HEK293 (cell line): ENCODE results near the gene SFRP5.

Experiments
- CTCF ChIA-PET: fragments of 350-600 bp; formaldehyde crosslinking; extraction: SDS; loops from one replicate; lab custom pipeline; 2021; ENCODE audit warnings: antibody characterized with exemption; lab: Yijun Ruan, JAX
- POLR2A ChIA-PET: fragments of 300-600 bp; formaldehyde crosslinking; extraction: SDS; loops from one replicate; lab custom pipeline; 2020; ENCODE audit warnings: antibody characterized with exemption, inconsistent platforms; lab: Yijun Ruan, JAX
- H3K27ac ChIP-seq: fragments of 200-500 bp; sonication (Bioruptor generic); 2 replicates; pipeline ENCODE4 v1.5.1; 2014; ENCODE audit warnings: low read depth, low read length, control low read depth, inconsistent platforms; ENCODE audit errors: extremely low read depth
- H3K36me3 ChIP-seq, 2 experiments: fragments of 200-500 bp in 1 of 2; sonication (Bioruptor generic) in 1 of 2; 1 replicate in 1 of 2; 2 replicates in 1 of 2; pipeline ENCODE4 v1.5.1; 2014 to 2017; ENCODE audit warnings: inconsistent platforms in 2 of 2, low read length in 2 of 2; ENCODE audit not compliant: control insufficient read depth in 2 of 2, insufficient read depth in 1 of 2
- H3K4me1 ChIP-seq: fragments of 200-500 bp; sonication (Bioruptor generic); 2 replicates; pipeline ENCODE4 v1.5.1; 2014; ENCODE audit warnings: mild to moderate bottlenecking, low read length, inconsistent platforms; ENCODE audit not compliant: control insufficient read depth, insufficient read depth
- H3K4me3 ChIP-seq: 2 replicates; pipeline ENCODE4 v1.5.1; 2011; ENCODE audit warnings: low read depth, mild to moderate bottlenecking, control low read depth, low read length, moderate library complexity
- H3K9me3 ChIP-seq: fragments of 200-500 bp; sonication (Bioruptor generic); 2 replicates; pipeline ENCODE4 v1.5.1; 2014; ENCODE audit warnings: low read depth, low read length, inconsistent platforms; ENCODE audit not compliant: control insufficient read depth, insufficient read depth
- BCL11B ChIP-seq: fragments of 450-650 bp; formaldehyde crosslinking; IDR thresholded peaks from 2 replicates; pipeline ENCODE4 v1.5.1; 2016; ENCODE audit warnings: low read depth, missing biosample characterization, missing genetic modification characterization
- GLIS2 ChIP-seq: fragments of 450-650 bp; formaldehyde crosslinking; IDR thresholded peaks from 2 replicates; pipeline ENCODE4 v1.5.1; 2016; ENCODE audit warnings: missing biosample characterization, missing genetic modification characterization
- SP3 ChIP-seq: fragments of 450-650 bp; formaldehyde crosslinking; IDR thresholded peaks from 2 replicates; pipeline ENCODE4 v1.5.1; 2016; ENCODE audit warnings: missing biosample characterization, missing genetic modification characterization
- WT1 ChIP-seq: fragments of 450-650 bp; formaldehyde crosslinking; IDR thresholded peaks from 2 replicates; pipeline ENCODE4 v1.5.1; 2016; ENCODE audit warnings: missing biosample characterization, missing genetic modification characterization
- ZBTB17 ChIP-seq: fragments of 450-650 bp; formaldehyde crosslinking; IDR thresholded peaks from 2 replicates; pipeline ENCODE4 v1.5.1; 2016; ENCODE audit warnings: missing biosample characterization, missing genetic modification characterization
- ZBTB48 ChIP-seq: fragments of 450-650 bp; formaldehyde crosslinking; IDR thresholded peaks from 2 replicates; pipeline ENCODE4 v1.5.1; 2016; ENCODE audit warnings: missing biosample characterization, missing genetic modification characterization
- ZIC2 ChIP-seq: fragments of 450-650 bp; formaldehyde crosslinking; IDR thresholded peaks from 2 replicates; pipeline ENCODE4 v1.5.1; 2016; ENCODE audit warnings: missing biosample characterization, missing genetic modification characterization
- ZNF155 ChIP-seq: fragments of 450-650 bp; formaldehyde crosslinking; IDR thresholded peaks from 2 replicates; pipeline ENCODE4 v1.5.1; 2016; ENCODE audit warnings: missing biosample characterization, missing genetic modification characterization
- ZNF214 ChIP-seq: fragments of 450-650 bp; formaldehyde crosslinking; IDR thresholded peaks from 2 replicates; pipeline ENCODE4 v1.5.1; 2017; ENCODE audit warnings: missing biosample characterization, mild to moderate bottlenecking, missing genetic modification characterization, borderline replicate concordance
- ZNF324 ChIP-seq: fragments of 450-650 bp; formaldehyde crosslinking; IDR thresholded peaks from 2 replicates; pipeline ENCODE4 v1.5.1; 2016; ENCODE audit warnings: missing biosample characterization, missing genetic modification characterization
- ZNF391 ChIP-seq: fragments of 450-650 bp; formaldehyde crosslinking; IDR thresholded peaks from 2 replicates; pipeline ENCODE4 v1.5.1; 2016; ENCODE audit warnings: low read depth, missing biosample characterization, missing genetic modification characterization, borderline replicate concordance
- ZNF610 ChIP-seq: fragments of 450-650 bp; formaldehyde crosslinking; IDR thresholded peaks from 2 replicates; pipeline ENCODE4 v1.5.1; 2016; ENCODE audit warnings: missing biosample characterization, missing genetic modification characterization, borderline replicate concordance
- ZNF660 ChIP-seq: fragments of 450-650 bp; IDR thresholded peaks from 2 replicates; pipeline ENCODE4 v1.5.1; 2018; ENCODE audit warnings: missing biosample characterization, mild to moderate bottlenecking, missing genetic modification characterization
- ZNF843 ChIP-seq: fragments of 450-650 bp; formaldehyde crosslinking; IDR thresholded peaks from 2 replicates; pipeline ENCODE4 v1.5.1; 2016; ENCODE audit warnings: missing biosample characterization, missing genetic modification characterization
- TF ChIP-seq, protein P1 (sequence below): fragments of 450-650 bp; formaldehyde crosslinking; IDR thresholded peaks from 2 replicates; pipeline ENCODE4 v1.5.1; 2016; ENCODE audit warnings: missing biosample characterization, missing genetic modification characterization
- TF ChIP-seq, protein P2 (sequence below): fragments of 450-650 bp; formaldehyde crosslinking; IDR thresholded peaks from 2 replicates; pipeline ENCODE4 v1.5.1; 2016; ENCODE audit warnings: missing biosample characterization, missing genetic modification characterization
- TF ChIP-seq, protein P3 (sequence below): fragments of 450-650 bp; formaldehyde crosslinking; IDR thresholded peaks from 2 replicates; pipeline ENCODE4 v1.5.1; 2016; ENCODE audit warnings: missing biosample characterization, missing genetic modification characterization
- TF ChIP-seq, protein P4 (sequence below): fragments of 450-650 bp; formaldehyde crosslinking; IDR thresholded peaks from 2 replicates; pipeline ENCODE4 v1.5.1; 2016; ENCODE audit warnings: missing biosample characterization, missing genetic modification characterization
- TF ChIP-seq, protein P5 (sequence below): sonication (generic); formaldehyde crosslinking; IDR thresholded peaks from 2 replicates; pipeline ENCODE4 v1.8.1; 2022; ENCODE audit warnings: mild to moderate bottlenecking, moderate library complexity, missing genetic modification reagents
- TF ChIP-seq, protein P6 (sequence below): fragments of 450-650 bp; formaldehyde crosslinking; IDR thresholded peaks from 2 replicates; pipeline ENCODE4 v1.5.1; 2016; ENCODE audit warnings: missing biosample characterization, missing genetic modification characterization
- TF ChIP-seq, protein P7 (sequence below): fragments of 450-650 bp; formaldehyde crosslinking; IDR thresholded peaks from 2 replicates; pipeline ENCODE4 v1.5.1; 2016; ENCODE audit warnings: missing biosample characterization, missing genetic modification characterization
- TF ChIP-seq, protein P8 (sequence below): fragments of 450-650 bp; formaldehyde crosslinking; optimal IDR thresholded peaks from 2 replicates; pipeline ENCODE3; 2016; ENCODE audit warnings: missing biosample characterization, mild to moderate bottlenecking, missing genetic modification characterization

Gene SFRP5

DNA sequence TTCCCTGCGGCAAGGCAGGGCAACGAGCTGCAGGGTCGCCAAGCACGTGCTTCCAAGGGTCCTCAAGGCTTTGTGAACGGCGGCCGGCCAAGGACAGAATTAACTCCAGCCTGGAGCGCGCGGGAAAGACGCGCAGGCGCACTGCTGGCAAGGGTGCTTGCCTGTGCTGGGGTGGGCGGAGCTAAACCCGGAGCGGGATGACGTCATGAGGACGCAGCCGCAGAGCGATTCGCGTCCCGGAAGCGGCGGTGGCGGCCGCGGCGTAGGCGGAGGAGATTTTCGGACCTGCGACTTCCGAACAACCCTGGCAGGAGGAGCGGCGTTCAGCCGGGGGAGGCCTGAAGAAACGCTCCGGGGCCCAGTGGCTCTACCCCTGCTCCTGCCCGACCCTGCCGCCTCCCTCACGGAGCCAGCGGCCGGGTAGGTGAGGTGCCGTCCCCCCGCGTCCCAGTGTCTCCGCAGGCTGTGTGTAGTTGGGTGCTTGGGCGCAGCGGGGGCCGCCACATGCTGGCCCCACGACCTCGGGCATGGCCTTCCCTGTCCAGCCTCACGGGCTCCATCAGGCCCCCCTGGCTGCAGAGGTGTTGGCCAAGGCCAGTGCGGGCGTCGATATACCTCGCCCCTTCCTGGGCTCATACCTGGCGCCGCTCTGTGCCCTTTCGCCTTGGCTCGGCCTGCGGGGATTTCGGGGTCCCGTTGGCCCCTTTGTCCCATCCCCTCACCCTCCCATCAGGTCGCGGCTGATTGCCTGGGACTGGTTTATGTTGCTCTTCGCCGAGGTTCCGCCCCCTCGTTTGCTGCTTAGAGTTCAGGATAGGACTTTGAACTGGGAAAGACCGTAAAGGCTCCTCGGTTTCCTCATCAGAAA, 34.7 kb downstream of the SFRP5 start, which contains the start of gene ZFYVE27:
ZFYVE27 (plus strand) TSS at position 227 of the 868 bp plus-strand sequence. CDS start 1,350 bp downstream, outside the sequence.
- H3K4me1 ChIP-seq, result 0 out of 2 replicates have a peak, but pooled peaks cover 2% of the 10 kb centered on the region
- no peaks in the 10 kb centered on the region for H3K9me3 ChIP-seq
- ChIA-PET CTCF (interaction anchor here (1.0 to 15.2 kb wide), 8 partner anchors 10 to 304 kb away, joined by 3 to 487 read pairs (median 4); partner anchors contain the start of gene MARVELD1), POLR2A (interaction anchor here (0.6 to 2.3 kb wide), 23 partner anchors 8 to 380 kb away, joined by 3 to 30 read pairs (median 3); partner anchors contain the start of genes AVPI1 and MARVELD1)
- H3K4me3 ChIP-seq, result peak within 1 kb of the TSS; percentile 91
- H3K36me3 ChIP-seq, result peaks cover 8 to 33% of the 10 kb centered on the region in 2 experiments
- H3K27ac ChIP-seq, result peak within 1 kb of the TSS; percentile 59; the same call in 1 of the 2 replicates
- TF ChIP-seq ZNF610 (peak; percentile 70), ZBTB17 (tag by site-specific recombination) (peak; percentile 77), ZNF324 (peak; percentile 19; the same call in 1 of the 2 replicates), ZNF155 (tag by site-specific recombination) (no peak), SP3 (tag by site-specific recombination) (peak; percentile 73), ZBTB48 (tag by site-specific recombination) (peak; percentile 66; the same call in 1 of the 2 replicates), ZNF214 (tag by site-specific recombination) (no peak), BCL11B (peak; percentile 48; the same call in 1 of the 2 replicates), ZNF660 (tag by site-specific recombination) (peak; percentile 31; the same call in 1 of the 2 replicates), ZNF391 (tag by site-specific recombination) (peak; percentile 77; the same call in 1 of the 2 replicates), ZIC2 (peak; percentile 79), GLIS2 (tag by site-specific recombination) (peak; percentile 61), WT1 (tag by site-specific recombination) (0 out of 2 replicates have a peak, but pooled peaks have one; percentile 31), ZNF843 (tag by site-specific recombination) (0 out of 2 replicates have a peak, but pooled peaks have one; percentile 31)
- TF ChIP-seq, protein P1, sequence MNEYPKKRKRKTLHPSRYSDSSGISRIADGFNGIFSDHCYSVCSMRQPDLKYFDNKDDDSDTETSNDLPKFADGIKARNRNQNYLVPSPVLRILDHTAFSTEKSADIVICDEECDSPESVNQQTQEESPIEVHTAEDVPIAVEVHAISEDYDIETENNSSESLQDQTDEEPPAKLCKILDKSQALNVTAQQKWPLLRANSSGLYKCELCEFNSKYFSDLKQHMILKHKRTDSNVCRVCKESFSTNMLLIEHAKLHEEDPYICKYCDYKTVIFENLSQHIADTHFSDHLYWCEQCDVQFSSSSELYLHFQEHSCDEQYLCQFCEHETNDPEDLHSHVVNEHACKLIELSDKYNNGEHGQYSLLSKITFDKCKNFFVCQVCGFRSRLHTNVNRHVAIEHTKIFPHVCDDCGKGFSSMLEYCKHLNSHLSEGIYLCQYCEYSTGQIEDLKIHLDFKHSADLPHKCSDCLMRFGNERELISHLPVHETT (tag by site-specific recombination), result peak; percentile 16; the same call in 1 of the 2 replicates
- TF ChIP-seq, protein P2, sequence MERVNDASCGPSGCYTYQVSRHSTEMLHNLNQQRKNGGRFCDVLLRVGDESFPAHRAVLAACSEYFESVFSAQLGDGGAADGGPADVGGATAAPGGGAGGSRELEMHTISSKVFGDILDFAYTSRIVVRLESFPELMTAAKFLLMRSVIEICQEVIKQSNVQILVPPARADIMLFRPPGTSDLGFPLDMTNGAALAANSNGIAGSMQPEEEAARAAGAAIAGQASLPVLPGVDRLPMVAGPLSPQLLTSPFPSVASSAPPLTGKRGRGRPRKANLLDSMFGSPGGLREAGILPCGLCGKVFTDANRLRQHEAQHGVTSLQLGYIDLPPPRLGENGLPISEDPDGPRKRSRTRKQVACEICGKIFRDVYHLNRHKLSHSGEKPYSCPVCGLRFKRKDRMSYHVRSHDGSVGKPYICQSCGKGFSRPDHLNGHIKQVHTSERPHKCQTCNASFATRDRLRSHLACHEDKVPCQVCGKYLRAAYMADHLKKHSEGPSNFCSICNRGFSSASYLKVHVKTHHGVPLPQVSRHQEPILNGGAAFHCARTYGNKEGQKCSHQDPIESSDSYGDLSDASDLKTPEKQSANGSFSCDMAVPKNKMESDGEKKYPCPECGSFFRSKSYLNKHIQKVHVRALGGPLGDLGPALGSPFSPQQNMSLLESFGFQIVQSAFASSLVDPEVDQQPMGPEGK (tag by site-specific recombination), result peak; percentile 82; the same call in 1 of the 2 replicates
- TF ChIP-seq, protein P3, sequence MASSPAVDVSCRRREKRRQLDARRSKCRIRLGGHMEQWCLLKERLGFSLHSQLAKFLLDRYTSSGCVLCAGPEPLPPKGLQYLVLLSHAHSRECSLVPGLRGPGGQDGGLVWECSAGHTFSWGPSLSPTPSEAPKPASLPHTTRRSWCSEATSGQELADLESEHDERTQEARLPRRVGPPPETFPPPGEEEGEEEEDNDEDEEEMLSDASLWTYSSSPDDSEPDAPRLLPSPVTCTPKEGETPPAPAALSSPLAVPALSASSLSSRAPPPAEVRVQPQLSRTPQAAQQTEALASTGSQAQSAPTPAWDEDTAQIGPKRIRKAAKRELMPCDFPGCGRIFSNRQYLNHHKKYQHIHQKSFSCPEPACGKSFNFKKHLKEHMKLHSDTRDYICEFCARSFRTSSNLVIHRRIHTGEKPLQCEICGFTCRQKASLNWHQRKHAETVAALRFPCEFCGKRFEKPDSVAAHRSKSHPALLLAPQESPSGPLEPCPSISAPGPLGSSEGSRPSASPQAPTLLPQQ (tag by site-specific recombination), result peak; percentile 92
- TF ChIP-seq, protein P4, sequence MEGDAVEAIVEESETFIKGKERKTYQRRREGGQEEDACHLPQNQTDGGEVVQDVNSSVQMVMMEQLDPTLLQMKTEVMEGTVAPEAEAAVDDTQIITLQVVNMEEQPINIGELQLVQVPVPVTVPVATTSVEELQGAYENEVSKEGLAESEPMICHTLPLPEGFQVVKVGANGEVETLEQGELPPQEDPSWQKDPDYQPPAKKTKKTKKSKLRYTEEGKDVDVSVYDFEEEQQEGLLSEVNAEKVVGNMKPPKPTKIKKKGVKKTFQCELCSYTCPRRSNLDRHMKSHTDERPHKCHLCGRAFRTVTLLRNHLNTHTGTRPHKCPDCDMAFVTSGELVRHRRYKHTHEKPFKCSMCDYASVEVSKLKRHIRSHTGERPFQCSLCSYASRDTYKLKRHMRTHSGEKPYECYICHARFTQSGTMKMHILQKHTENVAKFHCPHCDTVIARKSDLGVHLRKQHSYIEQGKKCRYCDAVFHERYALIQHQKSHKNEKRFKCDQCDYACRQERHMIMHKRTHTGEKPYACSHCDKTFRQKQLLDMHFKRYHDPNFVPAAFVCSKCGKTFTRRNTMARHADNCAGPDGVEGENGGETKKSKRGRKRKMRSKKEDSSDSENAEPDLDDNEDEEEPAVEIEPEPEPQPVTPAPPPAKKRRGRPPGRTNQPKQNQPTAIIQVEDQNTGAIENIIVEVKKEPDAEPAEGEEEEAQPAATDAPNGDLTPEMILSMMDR (tag by site-specific recombination), result no peak; the same call in 1 of the 2 replicates
- TF ChIP-seq, protein P5, sequence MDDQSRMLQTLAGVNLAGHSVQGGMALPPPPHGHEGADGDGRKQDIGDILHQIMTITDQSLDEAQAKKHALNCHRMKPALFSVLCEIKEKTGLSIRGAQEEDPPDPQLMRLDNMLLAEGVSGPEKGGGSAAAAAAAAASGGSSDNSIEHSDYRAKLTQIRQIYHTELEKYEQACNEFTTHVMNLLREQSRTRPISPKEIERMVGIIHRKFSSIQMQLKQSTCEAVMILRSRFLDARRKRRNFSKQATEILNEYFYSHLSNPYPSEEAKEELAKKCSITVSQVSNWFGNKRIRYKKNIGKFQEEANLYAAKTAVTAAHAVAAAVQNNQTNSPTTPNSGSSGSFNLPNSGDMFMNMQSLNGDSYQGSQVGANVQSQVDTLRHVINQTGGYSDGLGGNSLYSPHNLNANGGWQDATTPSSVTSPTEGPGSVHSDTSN (CRISPR knock-in tag), result no peak
- TF ChIP-seq, protein P6, sequence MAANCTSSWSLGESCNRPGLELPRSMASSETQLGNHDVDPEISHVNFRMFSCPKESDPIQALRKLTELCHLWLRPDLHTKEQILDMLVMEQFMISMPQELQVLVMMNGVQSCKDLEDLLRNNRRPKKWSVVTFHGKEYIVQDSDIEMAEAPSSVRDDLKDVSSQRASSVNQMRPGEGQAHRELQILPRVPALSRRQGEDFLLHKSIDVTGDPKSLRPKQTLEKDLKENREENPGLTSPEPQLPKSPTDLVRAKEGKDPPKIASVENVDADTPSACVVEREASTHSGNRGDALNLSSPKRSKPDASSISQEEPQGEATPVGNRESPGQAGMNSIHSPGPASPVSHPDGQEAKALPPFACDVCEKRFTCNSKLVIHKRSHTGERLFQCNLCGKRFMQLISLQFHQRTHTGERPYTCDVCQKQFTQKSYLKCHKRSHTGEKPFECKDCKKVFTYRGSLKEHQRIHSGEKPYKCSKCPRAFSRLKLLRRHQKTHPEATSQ (tag by site-specific recombination), result peak; percentile 43; the same call in 1 of the 2 replicates
- TF ChIP-seq, protein P7, sequence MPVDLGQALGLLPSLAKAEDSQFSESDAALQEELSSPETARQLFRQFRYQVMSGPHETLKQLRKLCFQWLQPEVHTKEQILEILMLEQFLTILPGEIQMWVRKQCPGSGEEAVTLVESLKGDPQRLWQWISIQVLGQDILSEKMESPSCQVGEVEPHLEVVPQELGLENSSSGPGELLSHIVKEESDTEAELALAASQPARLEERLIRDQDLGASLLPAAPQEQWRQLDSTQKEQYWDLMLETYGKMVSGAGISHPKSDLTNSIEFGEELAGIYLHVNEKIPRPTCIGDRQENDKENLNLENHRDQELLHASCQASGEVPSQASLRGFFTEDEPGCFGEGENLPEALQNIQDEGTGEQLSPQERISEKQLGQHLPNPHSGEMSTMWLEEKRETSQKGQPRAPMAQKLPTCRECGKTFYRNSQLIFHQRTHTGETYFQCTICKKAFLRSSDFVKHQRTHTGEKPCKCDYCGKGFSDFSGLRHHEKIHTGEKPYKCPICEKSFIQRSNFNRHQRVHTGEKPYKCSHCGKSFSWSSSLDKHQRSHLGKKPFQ (tag by site-specific recombination), result 0 out of 2 replicates have a peak, but pooled peaks have one; percentile 42
- TF ChIP-seq, protein P8, sequence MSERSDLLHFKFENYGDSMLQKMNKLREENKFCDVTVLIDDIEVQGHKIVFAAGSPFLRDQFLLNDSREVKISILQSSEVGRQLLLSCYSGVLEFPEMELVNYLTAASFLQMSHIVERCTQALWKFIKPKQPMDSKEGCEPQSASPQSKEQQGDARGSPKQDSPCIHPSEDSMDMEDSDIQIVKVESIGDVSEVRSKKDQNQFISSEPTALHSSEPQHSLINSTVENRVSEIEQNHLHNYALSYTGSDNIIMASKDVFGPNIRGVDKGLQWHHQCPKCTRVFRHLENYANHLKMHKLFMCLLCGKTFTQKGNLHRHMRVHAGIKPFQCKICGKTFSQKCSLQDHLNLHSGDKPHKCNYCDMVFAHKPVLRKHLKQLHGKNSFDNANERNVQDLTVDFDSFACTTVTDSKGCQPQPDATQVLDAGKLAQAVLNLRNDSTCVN (tag by site-specific recombination), result peak; percentile 62
